IMR-90 (cell line): ENCODE results near the gene APIP. TPM values are rescaled to one million over a fixed set of nuclear protein-coding genes. Genes with fewer than 3 reads are reported as not detected.

Experiments
- ATAC-seq: fragments of 200-7000 bp; cut with Tn5 transposase; 2 replicates; pipeline ENCODE4 v1.9.1; 2020; ENCODE audit warnings: low read depth, mild to moderate bottlenecking, moderate library complexity
- BruUV-seq: library from RNA; stranded (reverse); fragments of 400-500 nt; replicated peaks from 2 replicates; lab custom pipeline; 2021; lab: Mats Ljungman, UMichigan
- CTCF ChIA-PET: fragments of 300-600 bp; formaldehyde crosslinking; extraction: SDS; loops from one replicate; lab custom pipeline; 2021; ENCODE audit warnings: antibody characterized with exemption; lab: Yijun Ruan, JAX
- POLR2A ChIA-PET: fragments of 300-600 bp; sonication (Branson Sonifier 250); formaldehyde crosslinking; loops from one replicate; lab custom pipeline; 2022; ENCODE audit warnings: antibody characterized with exemption; ENCODE audit not compliant: unreplicated experiment; lab: Charles Lee
- DNase-seq: peaks from one replicate; pipeline ENCODE4 v3.0.0; 2013
- H2AFZ ChIP-seq: replicated peaks from 2 replicates; pipeline ENCODE3; 2013; ENCODE audit warnings: low read length, mild to moderate bottlenecking; ENCODE audit not compliant: poor library complexity
- H2AK5ac ChIP-seq: 2 replicates; pipeline ENCODE4 v1.6.1; 2013; ENCODE audit warnings: low read depth, low read length, inconsistent platforms
- H2AK9ac ChIP-seq: replicated peaks from 2 replicates; pipeline ENCODE3; 2013; ENCODE audit warnings: mild to moderate bottlenecking, low read depth, low read length, moderate library complexity; ENCODE audit not compliant: poor library complexity
- H2BK120ac ChIP-seq: 2 replicates; pipeline ENCODE4 v1.6.1; 2013; ENCODE audit warnings: low read depth, low read length, inconsistent platforms
- H2BK15ac ChIP-seq: 3 replicates; pipeline ENCODE4 v1.6.1; 2013; ENCODE audit warnings: low read depth, low read length, inconsistent platforms
- H2BK20ac ChIP-seq: 2 replicates; pipeline ENCODE4 v1.6.1; 2013; ENCODE audit warnings: low read depth, mild to moderate bottlenecking, inconsistent platforms, low read length, moderate library complexity
- H2BK5ac ChIP-seq: 2 replicates; pipeline ENCODE4 v1.6.1; 2013; ENCODE audit warnings: mild to moderate bottlenecking, low read depth, low read length, inconsistent platforms; ENCODE audit not compliant: poor library complexity, severe bottlenecking
- H3K14ac ChIP-seq: replicated peaks from 2 replicates; pipeline ENCODE4 v1.6.1; 2013; ENCODE audit warnings: low read depth, low read length, inconsistent platforms
- H3K18ac ChIP-seq: 2 replicates; pipeline ENCODE4 v1.6.1; 2013; ENCODE audit warnings: low read depth, low read length, control low read depth
- H3K23ac ChIP-seq: 2 replicates; pipeline ENCODE4 v1.6.1; 2013; ENCODE audit warnings: low read depth, low read length, inconsistent platforms
- H3K27ac ChIP-seq: 2 replicates; pipeline ENCODE4 v1.5.1; 2013; ENCODE audit warnings: mild to moderate bottlenecking, control low read depth, low read length; ENCODE audit not compliant: insufficient read depth
- H3K27me3 ChIP-seq: 2 replicates; pipeline ENCODE4 v1.6.1; 2013; ENCODE audit warnings: low read length; ENCODE audit not compliant: control insufficient read depth, insufficient read depth
- H3K36me3 ChIP-seq: 2 replicates; pipeline ENCODE4 v1.6.1; 2013; ENCODE audit warnings: low read length, mixed read lengths; ENCODE audit not compliant: control insufficient read depth, insufficient read depth
- H3K4ac ChIP-seq: 2 replicates; pipeline ENCODE4 v1.6.1; 2013; ENCODE audit warnings: low read depth, low read length, inconsistent platforms
- H3K4me1 ChIP-seq: 2 replicates; pipeline ENCODE4 v1.6.1; 2013; ENCODE audit warnings: low read length, mixed read lengths; ENCODE audit not compliant: control insufficient read depth, insufficient read depth
- H3K4me2 ChIP-seq: 2 replicates; pipeline ENCODE4 v1.6.1; 2013; ENCODE audit warnings: low read depth, mild to moderate bottlenecking, control low read depth, low read length, moderate library complexity
- H3K4me3 ChIP-seq: 2 replicates; pipeline ENCODE4 v1.5.1; 2013; ENCODE audit warnings: low read depth, mild to moderate bottlenecking, control low read depth, low read length, moderate library complexity; ENCODE audit not compliant: insufficient read depth
- H3K56ac ChIP-seq: 2 replicates; pipeline ENCODE4 v1.6.1; 2013; ENCODE audit warnings: low read length, inconsistent platforms; ENCODE audit not compliant: insufficient read depth; ENCODE audit errors: extremely low read depth
- H3K79me1 ChIP-seq, 2 experiments: 2 replicates each; pipeline ENCODE4 v1.6.1; 2013; ENCODE audit warnings: low read length in 2 of 2, inconsistent platforms in 1 of 2, low read depth in 1 of 2
- H3K9ac ChIP-seq: 2 replicates; pipeline ENCODE4 v1.6.1; 2013; ENCODE audit warnings: low read depth, low read length, control low read depth
- H3K9me1 ChIP-seq: 2 replicates; pipeline ENCODE4 v1.6.1; 2013; ENCODE audit warnings: low read length, inconsistent platforms; ENCODE audit not compliant: insufficient read depth
- H3K9me3 ChIP-seq: 2 replicates; pipeline ENCODE4 v1.6.1; 2013; ENCODE audit warnings: low read length; ENCODE audit not compliant: control insufficient read depth, insufficient read depth
- H4K20me1 ChIP-seq: 2 replicates; pipeline ENCODE4 v1.6.1; 2013; ENCODE audit warnings: low read length, inconsistent platforms; ENCODE audit not compliant: insufficient read depth
- H4K5ac ChIP-seq: 2 replicates; pipeline ENCODE4 v1.6.1; 2013; ENCODE audit warnings: mild to moderate bottlenecking, low read depth, low read length, control low read depth
- H4K8ac ChIP-seq, 2 experiments: 2 replicates each; pipeline ENCODE4 v1.6.1; 2013; ENCODE audit warnings: low read depth in 2 of 2, low read length in 2 of 2, control low read depth in 1 of 2, inconsistent platforms in 1 of 2
- H4K91ac ChIP-seq: 2 replicates; pipeline ENCODE4 v1.6.1; 2013; ENCODE audit warnings: low read depth, low read length, inconsistent platforms; ENCODE audit not compliant: insufficient read depth
- BHLHE40 ChIP-seq: fragments of 150-350 bp; IDR thresholded peaks from 2 replicates; pipeline ENCODE4 v1.6.1; 2016; ENCODE audit warnings: mild to moderate bottlenecking, low read depth, low read length
- CEBPB ChIP-seq: IDR thresholded peaks from 2 replicates; pipeline ENCODE4 v1.6.1; 2012; ENCODE audit warnings: low read depth, low read length, improper control_type of control experiment
- CTCF ChIP-seq: conservative IDR thresholded peaks from 2 replicates; pipeline ENCODE4 v1.5.1; 2012; ENCODE audit warnings: mild to moderate bottlenecking, low read depth, low read length, improper control_type of control experiment
- ELK1 ChIP-seq: fragments of 150-350 bp; IDR thresholded peaks from 2 replicates; pipeline ENCODE4 v1.6.1; 2016; ENCODE audit warnings: low read depth, mild to moderate bottlenecking, low read length, moderate library complexity, borderline replicate concordance
- FOS ChIP-seq: fragments of 150-350 bp; IDR thresholded peaks from 2 replicates; pipeline ENCODE4 v1.6.1; 2016; ENCODE audit warnings: low read depth, low read length
- MAFK ChIP-seq: IDR thresholded peaks from 2 replicates; pipeline ENCODE4 v1.6.1; 2012; ENCODE audit warnings: low read depth, low read length, improper control_type of control experiment
- MAZ ChIP-seq: IDR thresholded peaks from 2 replicates; pipeline ENCODE4 v1.6.1; 2012; ENCODE audit warnings: low read depth, mild to moderate bottlenecking, low read length, improper control_type of control experiment, moderate library complexity, borderline replicate concordance
- MXI1 ChIP-seq: IDR thresholded peaks from 2 replicates; pipeline ENCODE4 v1.6.1; 2012; ENCODE audit warnings: low read depth, mild to moderate bottlenecking, low read length, moderate library complexity, borderline replicate concordance
- NFE2L2 ChIP-seq: fragments of 150-350 bp; IDR thresholded peaks from 2 replicates; pipeline ENCODE4 v1.6.1; 2016; ENCODE audit warnings: low read depth, mild to moderate bottlenecking, low read length
- POLR2A ChIP-seq: IDR thresholded peaks from 2 replicates; pipeline ENCODE4 v1.6.1; 2012; ENCODE audit warnings: mild to moderate bottlenecking, low read depth, low read length
- RAD21 ChIP-seq: IDR thresholded peaks from 2 replicates; pipeline ENCODE4 v1.6.1; 2012; ENCODE audit warnings: low read length, improper control_type of control experiment
- RCOR1 ChIP-seq: IDR thresholded peaks from 2 replicates; pipeline ENCODE4 v1.6.1; 2012; ENCODE audit warnings: mild to moderate bottlenecking, low read length, improper control_type of control experiment; ENCODE audit not compliant: insufficient replicate concordance
- RFX5 ChIP-seq: IDR thresholded peaks from 2 replicates; pipeline ENCODE4 v1.8.0; 2012; ENCODE audit warnings: low read depth, mild to moderate bottlenecking, low read length, moderate library complexity
- SMC3 ChIP-seq: fragments of 150-350 bp; IDR thresholded peaks from 2 replicates; pipeline ENCODE4 v1.6.1; 2016; ENCODE audit warnings: low read depth, mild to moderate bottlenecking, antibody characterized with exemption, low read length, moderate library complexity
- USF2 ChIP-seq: fragments of 150-350 bp; IDR thresholded peaks from 2 replicates; pipeline ENCODE4 v1.6.1; 2017; ENCODE audit warnings: mild to moderate bottlenecking, antibody characterized with exemption, low read length, low read depth
- WGBS, 2 experiments: methylation state at CpG; one replicate each; pipeline versions ENCODE4 v1.1.5 to v1.1.7; 2013; ENCODE audit warnings: missing lambda C conversion rate in 2 of 2; ENCODE audit not compliant: insufficient read length in 1 of 2; ENCODE audit errors: extremely low coverage in 2 of 2; 5-methylcytosine and 5-hydroxymethylcytosine counted together
- dilution Hi-C: fragments of 300-500 bp; cut with HindIII; formaldehyde crosslinking; loops from one replicate; pipeline ENCODE4 v1.14.3; 2018; ENCODE audit warnings: low sequenced_read_pairs; ENCODE audit not compliant: unreplicated experiment
- in situ Hi-C: fragments of 300-500 bp; cut with MboI; formaldehyde crosslinking; loops from 3 replicates; pipeline ENCODE4 v1.14.3; 2019; ENCODE audit warnings: low sequenced_read_pairs, inconsistent platforms, mixed read lengths
- intact Hi-C: fragments of 100-400 bp; cut with micrococcal nuclease; formaldehyde crosslinking; loops from 2 replicates; pipeline ENCODE4 v1.10.0; 2022
- polyA plus RNA-seq, 3 experiments: library from polyadenylated mRNA; depleted of rRNA; stranded (reverse); fragments of >200 nt; gene quantifications; 2 replicates each; pipeline ENCODE4 v1.2.3, GENCODE V29; 2012; ENCODE audit warnings: low replicate concordance in 1 of 3
- total RNA-seq: library from RNA; depleted of rRNA; stranded (reverse); fragments of >200 nt; gene quantifications from 2 replicates; pipeline ENCODE4 v1.2.3, GENCODE V29; 2012

Gene APIP
- total and polyA plus RNA-seq, 2 of the 4 experiments (the other 2 are of a cell fraction): 9.9 to 16.6 TPM

GRCh38 chr11:34957206-34957605, 41.0 kb upstream of the APIP start:
- H3K4me1 ChIP-seq: no peaks in the 10 kb centered on the region
- H3K9ac ChIP-seq: no peak overlapping the region
- DNase-seq (no peak), ATAC-seq (no peak)
- ChIA-PET CTCF (no interaction called here), POLR2A (no interaction called here)
- no peak overlapping the region for H2BK5ac ChIP-seq
- TF ChIP-seq BHLHE40: no peak
- no peak for TF ChIP-seq MXI1
- no peak for TF ChIP-seq USF2
- no peak for TF ChIP-seq CEBPB
- no peak for TF ChIP-seq ELK1
- TF ChIP-seq RFX5: no peak
- no peak for TF ChIP-seq SMC3
- TF ChIP-seq FOS: no peak
- no peak for TF ChIP-seq RCOR1
- TF ChIP-seq NFE2L2: no peak
- TF ChIP-seq CTCF: no peak
- no peak for TF ChIP-seq MAFK
- TF ChIP-seq RAD21: no peak
- TF ChIP-seq MAZ: no peak
- no peak for TF ChIP-seq POLR2A
- H3K18ac ChIP-seq: no peak overlapping the region
- WGBS, 2 experiments: 100% methylated on average over 1 of the region's 5 CpGs; no CpG with 5 or more reads in 1 of the 2 experiments
- H3K23ac ChIP-seq: no peak overlapping the region
- no peak overlapping the region for H4K91ac ChIP-seq
- no peaks in the 10 kb centered on the region for H4K20me1 ChIP-seq
- H3K79me1 ChIP-seq: peaks cover 14 to 17% of the 10 kb centered on the region in 2 experiments; a peak in 3 of 4 replicates
- H3K4me3 ChIP-seq: no peak overlapping the region
- dilution Hi-C loops: no loop called here
- no peaks in the 10 kb centered on the region for H3K9me1 ChIP-seq
- no peaks in the 10 kb centered on the region for H3K9me3 ChIP-seq
- peaks cover 10% of the 10 kb centered on the region for H3K36me3 ChIP-seq
- in situ Hi-C loops: no loop called here
- no peak overlapping the region for H3K14ac ChIP-seq
- H3K4me2 ChIP-seq: no peak overlapping the region
- H2AK9ac ChIP-seq: no peak overlapping the region
- H4K8ac ChIP-seq: no peak overlapping the region
- no peak overlapping the region for H2BK20ac ChIP-seq
- no TSS peak for BruUV-seq
- intact Hi-C loops: no loop called here
- no peak overlapping the region for H4K5ac ChIP-seq
- H3K27ac ChIP-seq: no peak overlapping the region
- no peak overlapping the region for H3K4ac ChIP-seq
- no peak overlapping the region for H3K56ac ChIP-seq
- no peak overlapping the region for H2BK15ac ChIP-seq
- H2AFZ ChIP-seq: no peak overlapping the region
- H2AK5ac ChIP-seq: no peak overlapping the region
- H2BK120ac ChIP-seq: no peak overlapping the region
- H3K27me3 ChIP-seq: no peaks in the 10 kb centered on the region
